DLD1 (cell line): ENCODE results near the gene POLR3GL.

ENCODE experiments used
- in situ Hi-C: cut with HindIII; loops from 2 replicates; pipeline ENCODE4 v1.10.0; 2017; ENCODE audit warnings: low sequenced_read_pairs

The POLR3GL gene

DNA sequence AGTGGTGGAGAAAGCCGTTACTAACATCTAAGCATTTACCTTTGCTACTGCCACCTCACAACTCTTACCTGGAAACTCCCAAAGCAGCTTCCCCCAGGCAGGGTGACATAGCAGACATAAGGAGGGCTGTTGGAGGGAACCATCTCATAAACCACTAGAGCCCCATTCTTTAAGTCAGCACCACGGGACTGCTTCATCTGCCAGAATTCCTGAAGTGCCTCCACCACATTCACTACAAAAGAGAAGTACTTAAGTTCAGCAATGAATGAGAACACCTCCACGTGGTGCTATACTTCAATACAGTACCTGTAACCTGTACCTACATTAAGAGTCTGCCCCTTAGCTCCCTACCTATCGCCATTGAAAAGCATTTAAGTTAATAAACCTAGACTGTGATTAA is 16.9 kb upstream of the POLR3GL start:
- in situ Hi-C loops: no loop called here

DNA sequence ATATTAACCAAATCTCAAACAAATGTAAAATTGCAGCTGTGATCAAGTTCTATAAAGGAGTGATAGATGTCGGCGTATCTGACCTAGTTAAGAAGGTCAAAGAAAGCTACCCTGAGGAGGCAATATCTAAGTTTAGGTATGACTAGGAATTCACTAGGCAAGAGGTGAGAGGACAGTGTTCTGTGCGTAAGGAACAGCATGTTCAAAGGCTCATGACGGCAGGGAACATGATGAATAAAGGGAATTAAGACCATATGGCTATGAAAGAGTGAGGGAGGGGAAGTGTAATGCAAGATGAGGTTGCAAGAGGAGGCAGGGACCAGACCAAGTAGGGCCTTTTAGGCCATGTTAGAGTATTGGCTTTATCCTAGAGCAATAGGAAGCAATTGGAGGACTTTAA is 15.3 kb upstream of the POLR3GL start:
- in situ Hi-C loops: no loop called here

DNA sequence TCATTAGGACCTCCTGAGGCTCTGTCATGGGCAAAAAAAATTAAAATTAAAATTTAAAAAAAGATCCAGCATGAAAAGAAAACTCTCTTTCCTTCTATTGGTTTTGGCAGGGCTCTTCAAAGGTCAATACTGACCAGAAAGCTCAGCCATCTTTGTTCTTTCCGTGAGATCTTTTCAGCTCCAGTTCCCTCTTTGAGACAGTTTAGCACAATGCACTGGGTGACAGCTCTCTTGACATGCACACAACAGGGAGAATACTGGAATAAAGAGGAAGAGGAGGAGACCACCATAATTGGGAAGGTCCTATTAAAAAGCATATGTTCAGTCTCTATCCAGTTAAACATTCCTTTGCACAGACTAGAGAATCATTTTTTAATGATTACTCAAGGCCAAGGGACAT is 13.0 kb upstream of the POLR3GL start:
- in situ Hi-C loops: no loop called here

DNA sequence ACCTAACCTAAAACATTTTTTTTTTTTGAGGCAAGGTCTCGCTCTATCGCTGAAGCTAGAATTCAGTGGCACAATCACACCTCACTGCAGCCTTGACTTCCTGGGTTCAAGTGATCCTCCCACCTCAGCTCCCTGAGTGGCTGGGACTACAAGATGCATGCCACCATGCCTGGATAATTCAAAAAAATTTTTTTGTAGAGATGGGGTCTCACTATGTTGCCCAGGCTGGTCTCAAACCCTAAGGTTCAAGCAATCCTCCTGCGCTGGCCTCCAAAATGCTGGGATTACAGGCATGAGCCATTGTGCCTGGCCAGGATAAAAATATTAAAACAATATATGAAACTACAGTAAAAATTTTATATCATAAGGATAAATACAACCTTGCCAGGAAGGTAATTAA is 11.6 kb upstream of the POLR3GL start:
- in situ Hi-C loops: no loop called here

DNA sequence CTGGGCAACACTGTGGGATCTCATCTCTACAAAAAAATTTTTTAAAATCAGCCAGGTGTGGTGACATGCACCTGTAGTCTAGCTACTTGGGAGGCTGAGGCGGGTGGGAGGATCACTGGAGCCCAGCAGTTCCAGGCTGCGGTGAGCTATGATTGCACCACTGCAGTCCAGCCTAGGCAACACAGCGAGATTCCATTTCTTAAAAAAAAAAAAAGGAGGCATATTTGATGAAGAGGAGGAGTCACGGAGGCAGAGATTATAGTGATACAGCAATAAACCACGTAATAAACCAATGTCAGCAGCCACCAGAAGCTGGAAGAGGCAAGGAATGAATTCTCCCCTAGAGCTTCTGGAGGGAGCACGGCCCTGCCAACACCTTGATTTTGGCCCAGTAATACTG is 10.6 kb upstream of the POLR3GL start:
- in situ Hi-C loops: no loop called here

DNA sequence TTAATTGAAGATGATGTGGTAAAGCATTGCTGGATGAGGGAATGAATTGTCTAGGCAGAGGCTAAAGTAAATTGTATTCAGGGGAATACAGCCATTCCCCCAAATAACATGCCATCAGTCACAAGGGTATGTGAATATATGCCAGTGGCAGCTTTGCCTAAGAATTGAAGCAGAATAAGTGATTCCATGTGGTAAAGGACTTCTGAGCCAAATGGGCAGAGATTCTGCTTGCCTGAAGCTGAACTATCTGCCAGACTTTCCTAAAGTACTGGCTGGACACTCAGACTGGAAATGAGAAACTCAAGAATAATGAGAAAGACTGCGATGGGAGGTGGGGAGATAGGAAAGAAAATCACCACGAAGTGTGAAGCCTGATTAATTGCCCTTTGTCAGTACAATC is 9.1 kb upstream of the POLR3GL start:
- in situ Hi-C loops: no loop called here

DNA sequence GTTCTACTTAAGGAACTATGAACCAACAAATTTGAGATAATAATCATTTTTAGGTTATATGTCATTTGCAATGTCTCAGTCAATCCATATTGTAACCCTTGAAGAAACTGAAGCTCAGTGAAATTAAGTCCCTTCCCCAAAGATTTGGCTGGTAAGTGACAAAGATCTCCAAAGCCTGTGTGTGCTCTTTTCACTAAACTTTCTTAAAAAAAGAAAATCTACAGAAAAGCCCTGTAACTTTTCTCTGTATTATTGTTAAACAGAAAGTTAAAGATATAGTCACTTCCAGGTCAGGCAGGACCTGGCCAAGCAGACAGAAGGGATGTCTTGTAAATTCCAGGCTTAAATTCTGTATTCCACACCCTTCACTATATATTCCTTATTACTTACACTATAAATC is 8.1 kb upstream of the POLR3GL start:
- in situ Hi-C loops: no loop called here

DNA sequence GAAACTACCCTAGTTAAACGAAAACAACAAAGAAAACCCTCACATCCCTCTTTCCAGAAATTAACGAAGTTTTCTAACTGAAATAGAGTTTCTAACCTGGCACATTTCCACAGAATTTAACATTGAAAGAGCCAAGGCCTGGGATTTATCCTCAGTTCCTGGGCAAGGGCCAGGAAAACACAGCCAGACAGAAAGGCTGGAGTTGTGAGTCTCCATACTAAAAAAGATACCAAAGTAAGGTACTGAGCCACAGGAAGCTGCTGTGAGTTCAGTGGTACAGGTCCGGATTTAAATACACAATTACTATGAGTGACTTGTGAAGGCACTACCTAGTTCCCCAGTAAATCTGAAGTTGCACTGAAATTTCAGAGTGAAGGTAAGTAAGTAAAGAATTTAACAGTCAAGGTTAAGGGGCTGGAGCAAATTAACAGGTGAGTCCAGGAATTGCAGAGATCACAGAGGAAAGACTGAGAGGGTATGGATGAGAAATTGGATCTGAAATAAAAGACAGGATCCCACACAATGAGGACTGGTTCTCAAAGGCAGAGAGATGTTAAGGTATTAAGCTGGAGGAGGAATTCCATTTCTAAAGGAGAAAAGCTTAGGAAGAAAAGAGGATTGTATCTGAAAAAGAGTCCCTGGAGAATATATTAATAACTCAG is 7.6 kb upstream of the POLR3GL start:
- in situ Hi-C loops: no loop called here

DNA sequence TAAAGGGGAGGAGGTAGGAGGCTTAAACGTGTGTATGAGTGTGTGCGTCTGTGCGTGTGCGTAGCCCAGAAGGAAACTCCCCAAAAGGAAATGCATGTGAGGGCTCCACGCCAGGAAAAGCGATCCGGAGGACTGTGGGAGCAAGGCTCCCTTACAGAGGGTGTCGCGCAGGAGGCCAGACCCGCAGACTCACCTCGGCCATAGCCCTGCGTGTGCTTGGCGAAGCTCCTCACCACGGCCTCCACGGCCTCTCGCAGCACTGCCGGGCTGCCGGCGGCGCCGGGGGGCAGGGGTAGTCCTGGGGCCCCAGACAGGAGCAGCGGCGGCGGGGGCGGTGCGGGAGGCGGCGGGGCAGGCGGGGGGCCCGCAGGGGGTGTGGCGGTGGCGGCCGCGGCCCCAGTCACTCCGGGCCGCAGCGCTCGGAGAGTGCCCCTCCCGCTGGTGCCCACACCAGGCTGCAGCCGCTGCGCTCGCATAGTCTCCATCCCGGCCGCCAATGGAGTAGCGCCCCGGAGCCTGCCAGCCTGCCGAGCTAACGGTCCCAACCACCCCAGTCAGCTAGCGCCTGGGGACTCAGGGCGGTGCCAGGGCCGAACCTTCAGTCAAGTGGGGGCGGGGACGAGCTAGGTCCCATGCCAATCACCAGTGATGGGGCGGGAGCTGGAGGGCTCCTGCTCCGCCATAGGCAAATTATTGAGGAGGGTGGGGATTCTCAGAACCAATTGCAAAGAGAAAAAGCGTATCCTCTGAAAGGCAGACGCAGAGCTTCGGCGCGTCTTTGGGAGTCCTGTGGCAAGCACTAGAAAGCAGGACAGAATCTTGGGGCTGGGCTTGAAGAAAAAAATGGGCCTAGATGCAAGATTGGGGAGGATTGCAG is 6.8 kb upstream of the POLR3GL start, which contains the start of gene LIX1L:
Gene LIX1L, minus strand, starts transcription at position 575 of the 877 bp plus-strand sequence. Its CDS starts 90 bp downstream, at position 485.
- in situ Hi-C loops: no loop called here

DNA sequence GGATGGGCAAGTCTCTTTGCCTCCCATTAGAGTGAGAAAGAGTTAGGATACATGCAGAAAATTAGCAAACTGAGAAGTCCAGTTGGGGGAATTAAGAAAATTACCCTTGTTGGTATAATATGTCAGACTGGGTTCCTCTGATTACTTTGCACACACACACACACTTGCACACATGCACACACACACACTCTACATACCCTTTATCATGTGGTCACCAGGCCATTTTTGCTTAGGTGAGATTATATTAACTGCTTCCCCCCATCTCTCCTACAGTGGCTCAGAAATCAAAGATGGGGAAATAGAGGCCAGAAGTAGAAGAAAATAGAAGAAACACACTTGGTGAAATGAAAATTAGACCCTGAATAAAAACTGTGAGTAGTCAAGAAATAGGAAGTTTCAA is 5.8 kb upstream of the POLR3GL start:
- in situ Hi-C loops: no loop called here

DNA sequence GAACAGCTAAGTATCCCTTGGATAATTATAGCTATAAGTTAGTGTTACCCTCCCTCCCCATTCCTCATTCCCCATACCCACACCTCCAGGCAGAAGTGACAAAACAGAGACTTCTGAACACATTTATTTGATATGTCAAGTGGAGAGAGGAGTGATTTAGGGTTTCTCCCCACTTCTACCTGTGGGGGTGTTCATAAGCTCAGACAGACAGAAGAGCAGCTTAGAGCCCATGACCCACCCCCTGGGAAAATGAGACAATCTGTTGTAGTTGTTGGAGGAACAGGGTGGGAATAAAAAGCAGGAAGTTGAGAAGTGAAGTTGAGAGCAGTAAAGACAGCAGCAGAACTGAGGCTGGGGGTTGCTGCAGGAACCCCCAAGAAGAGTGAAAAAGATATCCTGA is 5.2 kb upstream of the POLR3GL start:
- in situ Hi-C loops: no loop called here

DNA sequence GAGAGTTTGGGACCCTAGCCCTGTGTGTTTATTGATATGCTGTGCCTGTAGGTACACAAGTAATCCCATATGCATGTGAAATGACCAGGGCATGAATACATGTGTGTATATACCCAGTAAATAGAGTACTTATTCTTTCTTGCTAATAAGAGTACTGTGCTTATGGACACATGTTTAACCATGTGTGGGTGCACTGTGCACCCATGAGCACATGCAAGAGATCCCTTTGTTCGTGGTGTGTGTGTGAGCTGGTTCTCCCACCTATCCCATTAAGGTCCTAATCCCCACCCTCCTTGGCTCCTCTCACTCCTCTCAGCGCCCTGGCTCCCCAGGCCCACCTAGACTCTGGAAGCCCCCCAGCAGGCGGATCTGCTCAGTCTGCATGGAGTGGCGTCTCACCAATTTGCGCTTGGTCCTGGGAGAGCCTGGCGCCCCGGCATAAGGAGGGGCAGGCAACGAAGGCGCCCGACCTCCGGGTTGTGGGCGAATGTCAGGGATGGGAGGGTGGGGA is 4.5 kb upstream of the POLR3GL start:
- in situ Hi-C loops: loop anchor here (5.0 kb wide), 1 partner anchor 103 kb away; the partner anchor contains the start of gene PIAS3

DNA sequence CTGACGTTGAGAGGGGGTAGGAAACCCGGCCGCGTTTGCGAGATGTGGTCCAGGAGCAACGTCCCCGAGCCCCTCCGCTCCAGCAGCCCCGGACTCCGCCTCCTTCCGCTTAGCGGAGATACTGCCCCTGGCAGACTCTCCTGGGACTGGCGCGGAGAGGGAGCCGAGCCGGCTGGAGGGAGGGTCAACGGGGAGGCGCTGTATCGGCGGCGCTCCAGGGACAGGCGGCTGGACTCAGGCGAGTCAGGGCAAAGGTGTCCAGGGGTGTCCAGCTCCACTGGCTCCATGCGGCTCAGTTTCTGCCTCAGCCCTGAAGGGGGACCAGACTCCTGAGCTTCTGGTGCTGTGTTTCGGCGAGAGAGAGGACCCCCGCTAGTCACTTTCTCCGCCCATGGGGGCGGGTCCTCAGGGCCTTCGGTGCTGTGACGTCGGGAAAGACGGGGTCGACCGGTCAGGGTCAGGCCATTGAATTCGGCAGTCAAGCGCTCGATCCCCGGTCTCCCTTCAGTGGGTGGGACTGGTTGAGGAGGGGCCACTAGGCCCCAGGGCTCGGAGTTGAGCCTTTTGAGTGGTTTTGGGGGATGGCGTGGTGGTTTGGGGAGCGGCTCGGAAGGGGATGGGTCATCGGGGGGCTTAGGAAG is 3.9 kb upstream of the POLR3GL start:
- in situ Hi-C loops: loop anchor here (5.0 kb wide), 1 partner anchor 103 kb away; the partner anchor contains the start of gene PIAS3

DNA sequence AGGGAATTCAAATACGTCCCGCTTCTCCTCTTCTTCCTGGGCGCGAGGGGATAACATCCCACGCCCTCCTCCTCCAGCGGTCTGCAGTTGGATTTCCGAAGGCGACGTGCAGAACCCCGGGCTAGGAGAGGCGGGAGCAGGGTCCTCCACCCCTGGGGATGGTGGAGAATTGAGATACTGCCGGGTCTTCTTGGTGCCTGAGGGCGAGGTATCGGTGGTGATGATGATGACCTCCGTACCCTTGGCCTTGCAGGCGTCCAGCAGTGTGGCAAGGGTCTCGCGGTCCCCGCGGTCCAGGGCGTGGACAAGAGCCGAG is 3.4 kb upstream of the POLR3GL start:
- in situ Hi-C loops: loop anchor here (5.0 kb wide), 1 partner anchor 104 kb away; the partner anchor contains the start of gene PIAS3

DNA sequence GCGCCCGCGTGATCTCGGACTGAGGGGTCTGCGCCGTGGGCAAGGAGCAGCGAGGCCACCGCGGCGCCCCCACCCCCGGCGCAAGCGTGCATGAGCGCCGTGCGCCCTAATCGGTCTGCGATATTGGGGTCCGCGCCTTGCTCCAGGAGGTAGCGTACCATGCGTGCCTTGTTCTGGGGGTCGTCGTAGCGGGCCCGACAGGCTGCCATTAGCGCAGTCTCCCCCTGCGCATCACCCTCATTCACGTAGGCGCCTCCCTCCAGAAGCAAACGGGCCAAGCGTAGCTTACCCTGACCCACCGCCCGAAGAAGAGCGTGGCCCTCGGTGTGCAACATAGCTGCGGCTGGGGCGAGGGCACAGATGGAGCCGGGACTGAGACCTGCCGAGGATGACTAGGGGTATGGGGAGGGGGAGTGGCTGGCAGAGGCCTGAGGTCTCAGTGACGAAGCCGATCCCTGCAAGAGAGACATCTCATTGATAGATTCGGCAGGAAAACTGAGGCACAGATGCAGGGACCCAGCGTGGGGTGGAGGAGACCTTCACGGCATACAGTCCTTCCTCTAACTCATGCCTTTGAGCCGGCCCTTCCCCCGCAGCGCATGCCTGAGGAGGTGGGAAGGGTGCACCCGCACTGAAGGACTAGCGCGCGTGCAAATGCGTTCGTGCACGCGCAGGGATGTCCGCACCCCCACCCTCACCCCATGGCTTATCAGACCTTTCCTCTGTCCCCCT is 2.9 kb upstream of the POLR3GL start:
- in situ Hi-C loops: loop anchor here (5.0 kb wide), 1 partner anchor 104 kb away; the partner anchor contains the start of gene PIAS3

DNA sequence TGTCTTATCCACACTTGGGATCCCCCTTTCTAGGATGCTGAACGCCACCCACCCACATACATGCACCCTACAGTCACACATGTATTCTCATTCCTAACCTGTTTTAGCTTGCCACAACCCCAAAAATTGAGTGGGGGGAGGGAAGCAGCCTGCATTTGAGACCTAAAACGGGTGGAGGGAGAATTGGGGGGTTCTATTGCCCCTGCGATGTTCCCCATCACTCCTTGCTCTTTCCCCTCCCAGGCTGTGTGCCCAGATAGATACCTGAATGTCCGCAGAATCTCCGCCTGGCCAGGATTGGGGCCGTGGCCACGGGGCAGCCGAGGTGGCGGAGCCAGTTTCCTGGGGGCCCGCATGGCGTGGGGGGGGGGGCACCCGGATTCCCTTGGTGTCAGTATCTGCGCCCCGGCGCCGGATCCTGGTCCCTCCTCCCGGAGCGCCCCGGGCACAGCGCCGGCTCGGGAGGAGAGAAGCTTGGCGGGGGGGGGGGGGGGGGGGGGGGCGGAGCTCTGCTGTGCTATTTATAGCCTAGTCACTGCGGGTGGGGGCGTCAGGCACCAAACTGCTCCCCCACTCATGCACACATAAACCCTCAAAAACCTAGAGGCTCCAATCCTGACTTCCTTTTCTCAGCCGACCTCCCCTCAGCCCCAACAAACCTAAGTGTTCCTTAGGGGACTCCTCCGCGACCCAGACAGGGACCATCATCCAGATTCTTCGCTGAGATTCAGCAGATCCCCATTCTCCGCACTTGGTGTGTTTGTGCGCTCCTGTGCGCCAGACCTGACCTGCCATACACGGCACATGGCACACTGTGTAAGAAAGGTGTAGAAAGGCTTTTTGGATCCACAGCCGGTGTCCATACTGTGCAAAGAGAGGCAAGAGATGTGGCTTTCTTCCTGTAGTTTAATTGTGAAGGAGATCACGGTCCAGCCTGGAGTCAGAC is 2.1 kb upstream of the POLR3GL start:
- in situ Hi-C loops: loop anchor here (5.0 kb wide), 1 partner anchor 105 kb away; the partner anchor contains the start of gene PIAS3

DNA sequence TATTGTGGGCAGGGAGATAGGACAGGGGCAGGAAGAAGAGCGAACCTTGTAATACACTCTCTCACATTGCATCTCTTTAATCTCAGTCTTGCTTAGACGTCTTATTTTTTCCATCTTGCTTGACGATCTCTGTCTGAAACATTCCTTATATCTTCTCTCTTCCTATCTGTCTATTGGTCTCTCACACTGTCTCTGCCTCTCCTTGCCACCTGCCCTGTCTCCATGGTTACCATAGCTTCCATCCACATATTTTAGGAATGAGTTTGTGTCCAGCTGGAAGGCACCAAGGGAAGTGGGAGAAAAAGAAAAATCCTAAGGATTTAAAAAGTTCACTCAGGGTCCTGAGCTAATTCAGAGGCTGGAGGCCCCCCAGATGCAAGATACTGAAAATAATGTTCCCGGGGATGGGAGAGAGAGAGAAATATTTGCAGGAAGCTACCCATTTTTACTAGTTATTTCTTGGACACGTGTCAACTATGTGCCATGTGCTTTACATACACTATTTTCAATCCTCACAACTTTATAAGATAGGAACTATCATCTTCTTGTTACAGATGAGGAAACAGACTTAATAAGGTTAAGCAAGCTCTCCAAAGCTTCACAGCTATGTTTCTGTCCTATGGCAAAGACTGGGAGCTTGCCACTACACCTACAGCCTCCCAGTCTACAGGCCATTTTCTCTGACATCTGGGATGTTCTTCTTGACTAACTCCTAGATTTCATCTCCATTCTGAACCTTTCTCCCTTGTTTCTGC is 1.0 kb upstream of the POLR3GL start:
- in situ Hi-C loops: loop anchor here (5.0 kb wide), 1 partner anchor 106 kb away; the partner anchor contains the start of gene PIAS3

DNA sequence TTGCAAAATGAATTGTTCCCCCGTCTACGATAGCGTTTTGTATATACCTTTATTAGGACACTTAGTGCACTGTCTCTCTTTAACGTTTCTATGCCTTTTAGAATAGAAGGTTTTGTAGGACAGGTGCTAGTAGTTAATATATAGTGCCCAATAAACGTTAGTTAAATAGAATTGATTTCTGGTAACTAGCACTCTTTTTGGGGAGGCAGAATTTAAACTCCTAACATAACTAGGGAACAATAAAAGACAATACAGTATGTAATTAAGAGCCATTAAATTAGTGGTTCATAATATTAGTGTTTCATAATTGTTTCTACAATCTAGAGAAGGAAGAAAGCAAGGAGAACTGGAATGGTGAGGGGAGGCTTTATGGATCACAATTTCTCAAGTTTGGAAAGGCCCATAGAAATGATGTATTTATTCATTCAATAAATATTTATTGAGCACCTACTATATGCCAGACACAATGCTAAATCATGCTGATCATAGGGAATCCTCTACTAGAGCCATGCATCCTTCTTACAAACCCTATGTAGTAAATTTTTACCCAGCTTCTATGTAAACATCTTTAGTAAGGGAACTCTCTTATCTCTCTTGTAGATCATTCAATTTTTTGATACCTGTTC is 742 bp downstream of the POLR3GL start:
- in situ Hi-C loops: no loop called here
